Measurements from ENCODE around the gene TSC22D3.
A peak's percentile ranks its signal among the peaks of the same experiment; 100 is the strongest.

TSC22D3 gene

DNA sequence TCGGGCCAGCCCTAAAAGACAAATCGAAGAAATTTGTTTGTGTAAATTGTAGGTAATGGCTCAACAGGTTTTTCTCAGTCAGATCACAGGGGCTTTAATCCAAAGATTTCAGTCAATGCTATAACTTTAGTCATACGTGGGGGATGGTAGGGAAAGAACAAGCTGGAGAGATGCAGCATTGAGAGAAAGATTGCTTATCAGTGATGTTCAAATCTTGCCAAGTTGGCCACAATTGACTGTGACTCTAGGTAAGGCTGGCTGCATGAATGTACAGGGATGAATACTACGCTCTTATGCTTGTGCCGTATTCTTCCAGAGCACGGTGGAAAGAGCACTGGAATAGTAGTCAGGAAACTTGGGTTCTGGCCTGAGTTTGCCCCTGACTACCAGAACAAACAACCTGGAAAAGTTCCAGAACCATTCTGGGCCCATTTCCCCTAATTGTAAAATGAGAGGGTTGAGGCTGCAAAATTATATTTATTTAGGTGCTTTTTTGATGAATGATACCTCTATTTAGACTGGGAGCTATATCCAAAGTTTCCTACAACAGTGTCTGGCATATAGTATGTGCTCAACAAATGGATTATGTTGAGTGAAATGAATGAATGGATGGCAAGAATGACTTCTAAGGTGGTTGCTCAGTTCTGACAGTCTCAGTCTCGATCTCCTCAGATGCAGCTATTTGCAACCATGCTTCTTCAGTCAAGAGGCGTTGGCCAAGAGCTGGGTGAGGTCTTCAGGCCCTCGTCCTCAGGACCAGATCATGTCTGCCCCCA lies 44.4 kb downstream of the TSC22D3 start:
- DNase-seq (ENCODE audit: low spot score), result no peak

DNA sequence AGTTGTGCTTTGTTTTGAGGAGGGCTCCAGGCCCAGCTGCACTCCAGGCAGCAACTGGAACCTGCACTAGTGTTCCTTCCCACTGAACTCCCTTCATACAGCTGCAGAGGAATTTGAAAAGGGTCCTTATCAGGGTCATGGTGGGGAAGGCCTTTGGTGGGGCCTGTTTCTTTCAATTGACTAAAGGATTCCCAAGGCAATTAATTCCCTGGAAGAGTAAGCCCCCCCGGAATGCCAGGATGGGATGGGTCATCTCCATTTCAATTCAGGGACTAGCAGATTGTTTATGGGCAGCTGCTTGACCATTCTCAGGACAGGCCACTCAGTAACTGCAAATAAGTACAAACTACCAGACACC lies 45.3 kb downstream of the TSC22D3 start:
- no peak for DNase-seq (ENCODE audit: low spot score)

DNA sequence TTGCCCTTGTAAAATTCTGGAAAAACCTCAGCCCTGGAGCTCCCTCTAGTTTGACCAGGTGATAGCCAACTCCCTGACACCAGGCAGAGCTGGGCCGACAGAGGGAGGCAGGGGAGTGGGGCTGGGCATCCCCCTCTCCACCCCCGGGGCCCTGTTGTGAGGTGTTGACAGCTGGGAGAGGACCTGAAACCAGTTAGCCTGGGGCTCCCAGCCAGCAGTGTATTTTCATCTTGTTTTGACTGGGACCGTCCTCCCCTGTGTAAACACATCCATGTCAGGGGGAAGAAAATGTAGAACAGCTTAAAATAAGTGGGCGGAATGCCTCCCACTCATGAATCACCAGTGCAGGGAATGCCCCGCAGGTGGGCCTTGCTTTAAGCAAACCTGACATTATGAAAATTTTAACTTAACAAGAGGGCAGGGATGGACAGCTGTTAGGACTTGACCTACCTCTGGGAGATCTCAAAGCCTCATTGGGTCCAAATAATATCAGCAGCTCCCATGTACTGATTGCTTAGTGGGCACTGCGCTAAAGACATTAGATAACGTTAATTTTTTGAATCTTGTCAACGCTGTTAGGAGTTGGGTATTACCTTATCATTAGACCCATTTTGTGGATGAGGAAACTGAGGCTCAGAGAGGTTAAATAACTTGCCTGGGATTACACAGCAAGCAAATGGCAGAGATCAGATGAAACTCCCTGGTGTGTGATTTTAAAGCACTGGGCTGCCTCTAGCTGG lies 45.9 kb downstream of the TSC22D3 start:
- no peak for DNase-seq (ENCODE audit: low spot score)

DNA sequence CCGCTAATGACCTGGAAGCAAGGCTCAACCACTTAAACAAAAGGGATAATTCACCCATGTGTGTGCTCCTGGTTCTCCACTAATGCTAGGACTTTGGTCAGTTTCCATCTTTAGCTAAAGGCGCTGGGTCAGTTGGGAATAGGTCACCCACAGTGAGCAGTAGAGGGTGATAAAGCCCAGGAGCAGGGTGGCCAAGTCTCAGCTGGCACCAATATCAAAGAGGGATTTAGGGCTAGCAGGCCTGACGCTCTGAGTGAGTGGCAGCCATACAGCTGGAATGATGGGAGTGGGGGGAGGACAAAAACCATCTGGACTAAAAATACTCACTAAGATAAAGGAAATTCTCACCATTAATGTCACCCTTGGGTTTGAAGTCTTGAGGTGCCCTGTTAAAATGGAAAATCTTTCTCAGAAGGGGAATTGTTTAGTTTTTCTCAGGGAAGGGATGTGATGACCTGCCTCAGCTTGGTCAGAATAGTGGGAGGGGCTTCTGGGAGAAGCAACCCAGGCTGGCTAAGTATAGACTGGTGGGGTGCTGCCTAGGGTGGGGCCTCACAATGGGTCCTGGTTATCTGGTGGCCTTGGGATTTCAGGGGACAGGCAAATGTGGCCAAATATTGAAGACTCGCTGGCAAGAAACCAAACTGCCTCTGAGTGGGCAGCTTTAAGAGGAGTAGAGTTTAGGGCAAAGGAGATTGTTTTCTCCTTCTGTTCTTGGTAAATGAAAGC lies 47.1 kb downstream of the TSC22D3 start:
- no peak for DNase-seq (ENCODE audit: low spot score)

DNA sequence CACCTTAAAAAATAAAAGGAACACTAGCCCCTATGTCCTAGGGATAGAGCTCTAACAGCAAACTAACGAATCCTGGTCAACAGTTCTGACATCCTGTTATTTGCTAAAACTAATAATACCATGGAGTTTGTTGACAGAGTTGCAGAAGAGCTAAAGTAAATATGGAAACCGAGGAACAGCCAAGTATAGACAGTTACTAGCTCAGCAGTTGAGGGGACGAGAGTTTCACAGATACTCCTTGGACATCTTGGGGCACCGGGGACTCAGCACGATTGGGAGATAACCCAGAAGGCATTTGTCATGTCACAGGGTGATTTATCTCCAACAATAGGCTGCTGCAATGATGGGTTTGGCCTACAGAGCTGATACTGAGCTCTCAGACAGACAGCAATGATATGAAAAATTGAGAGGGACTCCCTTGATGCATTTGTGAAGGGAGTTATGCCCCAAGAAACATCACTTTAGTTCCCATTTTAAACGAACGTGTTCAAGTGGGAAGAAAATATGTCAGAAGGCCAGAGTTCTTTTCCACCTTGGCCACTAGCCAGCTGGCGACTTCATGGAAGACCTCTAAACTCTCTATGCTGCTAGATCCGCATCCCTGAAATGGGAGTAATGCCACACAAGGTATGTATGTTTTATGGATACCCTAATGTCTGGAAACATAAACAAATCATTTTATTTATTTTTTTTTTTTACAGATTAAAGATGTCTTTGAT lies 48.6 kb downstream of the TSC22D3 start:
- no peak for DNase-seq (ENCODE audit: low spot score)

DNA sequence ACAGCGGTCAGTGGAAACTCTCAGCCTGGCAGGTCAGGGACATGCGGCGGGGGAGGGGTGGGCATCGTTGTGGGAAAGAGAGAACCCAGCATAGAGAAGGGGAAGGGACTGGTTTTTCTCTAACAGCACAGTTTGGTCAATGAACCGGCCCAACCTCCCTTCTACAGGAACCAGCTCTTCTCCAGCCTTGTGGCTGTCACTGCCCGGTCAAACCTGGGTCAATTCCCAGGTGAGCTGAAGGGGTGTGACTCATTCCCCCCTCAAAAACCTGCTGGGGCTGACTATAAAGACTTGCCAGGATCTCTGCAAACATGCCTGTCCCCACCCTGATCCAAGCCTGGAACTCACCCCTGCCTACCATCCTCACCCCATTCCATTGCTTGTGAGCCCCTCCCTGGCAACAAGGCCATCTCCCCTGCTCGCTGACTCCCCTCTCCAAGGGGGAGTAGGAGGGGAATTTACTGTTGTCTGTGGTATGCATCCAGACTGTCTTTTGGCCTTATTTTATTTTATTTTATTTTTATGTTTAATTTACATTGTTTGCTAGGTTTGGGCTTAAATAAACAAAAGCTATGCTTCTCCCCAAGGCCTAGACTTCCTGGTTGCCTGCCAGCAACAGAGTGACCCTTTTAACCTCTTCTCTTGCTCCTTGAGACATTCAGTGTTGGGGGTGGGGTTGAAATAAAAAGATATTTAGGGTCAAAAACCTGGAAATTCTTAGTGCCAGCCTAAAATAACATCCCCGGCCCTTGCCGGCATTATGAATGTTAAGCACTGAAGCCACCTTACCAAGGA lies 49.6 kb downstream of the TSC22D3 start:
- DNase-seq (ENCODE audit: low spot score), result no peak

DNA sequence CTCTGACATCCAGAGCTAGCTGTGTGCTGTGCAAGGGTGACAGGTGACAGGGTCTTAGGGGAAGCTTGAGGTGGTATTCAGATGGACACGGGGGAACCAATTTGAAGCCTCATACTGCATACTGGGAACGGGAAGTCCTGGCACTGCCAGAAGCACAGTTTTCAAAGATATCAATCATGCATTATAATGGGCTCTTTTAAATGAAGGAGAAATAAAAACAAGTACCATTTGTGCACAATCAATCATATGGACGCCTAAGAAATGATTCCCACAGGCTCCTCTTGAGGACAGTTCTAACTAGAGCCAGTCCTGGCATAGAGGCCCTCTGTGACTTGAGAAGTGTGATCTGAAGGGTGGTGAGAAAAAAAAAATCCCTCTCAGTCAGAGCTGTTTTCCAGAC lies 50.9 kb downstream of the TSC22D3 start:
- no peak for DNase-seq (ENCODE audit: low spot score)

DNA sequence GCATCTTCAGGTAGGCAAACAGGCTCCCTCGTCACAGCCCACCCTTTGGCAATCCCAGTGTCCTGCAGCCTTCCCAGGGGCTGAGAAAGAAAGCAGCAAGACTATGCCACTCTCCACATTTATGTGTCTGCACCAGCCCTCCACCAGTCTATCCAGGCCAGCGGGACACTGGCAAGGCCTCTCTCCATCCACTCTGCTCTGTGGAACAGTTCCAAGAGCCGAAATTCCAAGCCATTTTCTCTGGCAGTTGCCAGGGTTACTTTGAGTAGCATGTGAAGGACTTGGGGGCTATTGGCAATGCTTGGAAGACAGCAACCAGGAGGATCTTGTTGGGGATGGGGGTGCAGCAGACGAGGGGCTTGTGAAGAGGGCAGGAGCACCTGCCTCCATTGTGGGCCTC lies 52.1 kb downstream of the TSC22D3 start:
- DNase-seq (ENCODE audit: low spot score), result no peak

DNA sequence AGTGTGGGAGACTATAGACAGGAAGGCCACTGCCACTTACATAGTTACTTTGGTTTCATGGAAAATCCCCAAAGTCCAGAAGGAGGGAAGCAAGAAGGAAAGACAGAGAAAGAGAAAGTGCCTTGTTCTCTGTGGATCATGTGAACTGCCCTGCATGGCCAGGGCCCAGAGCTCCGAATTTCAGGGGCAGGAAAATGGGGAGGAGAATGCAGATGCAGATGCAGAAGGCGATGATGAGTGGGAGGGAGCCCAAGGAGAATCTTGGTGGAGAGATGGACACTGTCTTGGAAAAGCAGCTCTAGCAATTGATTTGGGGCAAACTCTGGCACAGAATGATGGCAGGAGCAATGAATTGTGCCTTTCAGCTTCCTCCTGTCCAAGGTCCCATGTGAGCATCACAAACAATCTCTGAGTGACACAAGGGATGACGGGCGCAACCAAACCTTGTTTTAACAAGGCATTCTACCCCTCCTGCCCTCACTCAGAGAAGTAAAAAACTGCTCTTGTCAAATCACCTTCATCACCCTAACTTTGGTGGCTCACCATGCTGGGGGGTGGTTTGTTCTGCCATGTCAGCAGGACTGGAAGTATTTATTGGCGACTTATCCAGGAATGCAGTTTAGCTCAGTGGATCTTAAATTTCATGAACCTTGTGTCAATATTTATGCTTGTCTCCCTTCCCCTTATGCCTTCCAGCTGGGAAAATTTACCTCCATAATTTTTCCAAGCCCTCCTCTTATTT lies 53.5 kb downstream of the TSC22D3 start:
- DNase-seq (ENCODE audit: low spot score), result no peak

DNA sequence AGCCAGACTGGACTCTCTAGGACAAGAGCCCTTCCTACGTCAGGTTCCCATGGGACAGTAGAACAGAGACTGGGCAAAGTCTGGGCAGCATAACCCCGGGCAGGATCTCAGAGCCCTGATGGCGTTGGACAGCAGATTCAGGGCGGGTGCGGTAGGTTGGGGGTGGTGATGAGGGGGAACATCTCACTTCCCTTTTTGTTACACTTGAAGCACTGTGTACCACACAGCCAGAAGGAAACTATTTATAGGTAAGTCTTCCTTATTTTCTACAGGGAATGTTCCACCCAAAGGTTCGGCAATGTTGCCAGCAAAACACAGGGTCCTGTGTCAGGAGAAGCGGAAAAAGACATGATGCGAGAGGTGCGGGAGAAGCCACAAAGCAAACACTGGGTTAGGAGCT lies 54.3 kb downstream of the TSC22D3 start:
- DNase-seq (ENCODE audit: low spot score), result no peak

DNA sequence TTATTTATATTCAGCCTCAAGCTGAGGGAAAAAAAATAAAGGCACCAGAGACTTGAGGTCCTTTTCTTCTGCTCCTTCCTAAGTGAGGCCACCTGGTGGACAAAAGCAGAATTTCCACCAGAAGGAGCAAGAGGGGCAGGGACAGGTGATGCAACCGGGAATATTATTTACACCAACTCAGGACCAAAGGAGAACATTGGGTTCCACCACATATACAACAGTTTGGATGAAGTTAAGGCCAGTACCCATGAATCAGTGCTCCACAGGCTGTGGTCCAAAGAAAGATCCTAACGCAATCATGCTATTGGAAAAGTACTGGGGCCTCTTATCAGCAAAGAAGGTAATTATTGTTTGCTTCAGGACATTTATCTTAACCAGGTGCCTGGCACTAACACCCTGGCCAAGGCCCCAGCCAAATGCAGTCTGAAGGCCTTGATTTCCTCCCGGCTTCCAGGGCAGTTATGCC lies 57.4 kb downstream of the TSC22D3 start:
- DNase-seq (ENCODE audit: low spot score), result peak; percentile 64

DNA sequence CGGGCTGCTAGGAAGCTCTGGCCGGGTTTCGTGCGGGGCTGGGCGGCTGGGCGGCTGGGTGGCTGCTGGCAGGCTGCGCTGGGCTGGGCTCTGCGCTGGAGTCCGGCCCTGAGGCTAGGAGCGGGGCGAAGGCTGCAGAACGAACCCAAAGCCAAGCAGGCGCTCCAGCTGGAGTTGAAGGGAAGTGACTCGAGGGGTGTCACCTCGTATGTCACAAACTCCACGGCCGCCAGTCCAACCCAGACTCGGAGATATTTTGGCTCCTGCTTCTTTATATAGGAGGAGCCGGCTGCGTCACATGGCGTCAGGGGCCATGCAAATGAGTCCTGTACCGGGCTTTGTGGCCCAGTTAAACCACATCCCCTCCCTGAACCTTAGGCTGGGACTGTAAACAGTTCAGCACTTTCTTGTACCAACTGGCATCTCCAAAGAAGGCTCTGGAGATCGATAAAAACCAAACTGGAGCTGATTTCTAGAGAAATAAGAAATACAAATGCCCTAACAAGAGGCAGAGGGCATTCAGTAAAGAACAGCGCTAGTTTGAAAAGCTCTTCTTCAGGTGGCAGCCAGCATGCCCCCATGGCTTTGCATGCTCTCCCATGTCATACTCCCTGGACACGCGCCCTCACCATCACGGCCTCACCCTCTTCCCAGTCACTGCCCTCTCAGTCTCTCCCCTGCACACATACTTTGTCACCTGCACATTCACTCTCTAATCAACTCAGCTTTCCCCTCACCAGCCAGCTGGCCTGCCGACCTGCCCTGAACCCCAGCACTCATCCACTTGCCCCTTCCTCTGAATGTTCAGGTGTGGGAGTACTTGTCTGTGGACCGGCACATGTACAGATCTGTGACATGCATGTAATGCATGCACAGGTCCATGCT lies 58.5 kb downstream of the TSC22D3 start:
- DNase-seq (ENCODE audit: low spot score), result peak; percentile 68

DNA sequence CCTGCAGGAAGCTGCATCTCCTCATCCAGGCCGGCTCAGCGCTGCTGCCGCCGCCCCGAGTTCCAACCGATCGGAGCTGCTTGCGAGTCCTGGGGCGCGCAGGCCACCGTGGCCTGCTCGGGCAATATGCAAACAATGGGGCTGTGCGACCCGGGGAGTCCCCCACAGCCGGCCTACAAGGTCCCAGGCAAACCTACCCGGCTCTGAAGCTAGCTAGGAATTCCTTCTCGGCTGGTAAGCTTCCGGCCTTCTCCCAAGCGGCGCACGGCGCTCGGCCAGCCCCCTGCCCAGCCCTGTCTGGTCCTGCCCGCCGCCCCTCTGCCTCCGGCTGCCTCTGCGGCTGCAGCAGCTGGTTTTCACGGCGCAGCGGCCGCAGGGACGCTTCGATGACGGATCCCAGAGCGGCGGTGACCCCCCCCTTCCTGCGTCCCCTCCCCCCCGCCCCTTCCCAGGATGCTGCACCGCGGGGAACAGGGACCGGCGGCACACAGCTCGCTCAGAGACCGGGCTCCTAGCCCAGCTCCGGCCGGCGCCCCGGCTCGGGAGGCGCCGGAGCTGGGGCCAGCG lies 59.4 kb downstream of the TSC22D3 start:
- DNase-seq (ENCODE audit: low spot score), result peak; percentile 47

DNA sequence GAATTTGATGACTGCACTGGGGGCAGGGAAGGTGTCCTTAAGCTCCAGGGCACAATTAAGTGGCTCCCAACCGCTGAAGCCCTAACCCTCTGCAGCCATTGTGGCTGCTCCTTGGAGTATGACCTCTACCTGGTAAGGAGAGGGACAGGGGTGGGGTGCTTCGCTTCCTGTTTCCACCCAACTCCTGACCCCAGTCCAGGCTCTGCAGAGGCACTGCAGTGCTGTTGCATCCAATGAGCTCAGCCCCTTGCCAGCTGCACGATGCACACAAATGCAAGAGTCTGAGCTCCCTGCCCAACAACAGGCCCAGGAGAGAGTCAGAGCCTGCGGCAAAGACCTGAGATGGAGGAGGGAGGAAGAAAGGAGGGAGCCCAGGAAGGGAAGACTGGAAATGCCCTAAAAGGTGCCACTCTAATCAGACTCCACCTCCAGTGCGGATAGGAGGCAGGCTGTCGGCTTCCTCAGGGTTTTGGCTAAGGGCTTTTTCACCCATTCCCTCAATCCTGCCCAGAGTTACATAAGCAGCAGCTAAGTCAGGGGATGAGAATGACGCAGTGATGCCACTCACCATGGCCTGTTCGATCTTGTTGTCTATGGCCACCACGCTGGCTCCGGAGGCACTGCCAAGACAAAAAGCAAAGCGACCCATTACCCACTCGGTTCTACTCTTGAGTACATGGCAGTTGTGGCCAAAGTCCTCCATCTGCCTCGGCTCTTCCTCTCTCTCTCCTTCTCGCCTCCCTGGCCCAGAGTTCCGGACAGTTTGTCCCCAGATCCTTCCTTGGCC lies 60.1 kb downstream of the TSC22D3 start:
- peak; percentile 24 for DNase-seq (ENCODE audit: low spot score)

DNA sequence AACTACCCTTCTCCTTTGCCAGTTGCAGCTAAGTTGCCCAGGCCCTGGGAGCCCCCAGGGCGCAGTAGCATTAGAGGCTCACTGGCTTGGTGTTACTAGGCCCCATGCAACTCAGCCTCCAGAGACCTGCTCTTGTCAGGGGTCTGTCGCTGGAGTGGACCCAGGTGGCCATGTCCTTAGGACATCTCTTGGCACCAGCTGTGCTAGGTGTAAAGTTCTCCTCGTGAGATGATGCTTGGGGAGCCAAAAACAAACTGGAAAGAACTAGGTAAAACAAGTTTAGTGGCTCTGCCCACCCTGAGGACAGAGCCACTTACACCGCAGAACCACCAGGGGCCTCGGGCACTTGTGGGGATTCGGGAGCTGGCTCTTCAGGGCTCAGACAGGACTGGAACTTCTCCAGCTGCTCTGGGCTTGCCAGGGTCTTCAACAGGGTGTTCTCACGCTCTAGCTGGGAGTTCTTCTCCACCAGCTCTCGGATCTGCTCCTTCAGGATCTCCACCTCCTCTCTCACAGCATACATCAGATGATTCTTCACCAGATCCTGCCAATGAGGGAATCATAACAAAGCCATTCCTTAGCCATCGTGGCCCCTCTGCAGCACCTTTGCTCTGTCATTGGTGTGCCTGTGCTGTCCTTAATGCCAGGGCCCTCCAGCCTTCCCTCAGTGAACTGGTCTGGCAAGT lies 61.2 kb downstream of the TSC22D3 start:
- DNase-seq (ENCODE audit: low spot score), result no peak

DNA sequence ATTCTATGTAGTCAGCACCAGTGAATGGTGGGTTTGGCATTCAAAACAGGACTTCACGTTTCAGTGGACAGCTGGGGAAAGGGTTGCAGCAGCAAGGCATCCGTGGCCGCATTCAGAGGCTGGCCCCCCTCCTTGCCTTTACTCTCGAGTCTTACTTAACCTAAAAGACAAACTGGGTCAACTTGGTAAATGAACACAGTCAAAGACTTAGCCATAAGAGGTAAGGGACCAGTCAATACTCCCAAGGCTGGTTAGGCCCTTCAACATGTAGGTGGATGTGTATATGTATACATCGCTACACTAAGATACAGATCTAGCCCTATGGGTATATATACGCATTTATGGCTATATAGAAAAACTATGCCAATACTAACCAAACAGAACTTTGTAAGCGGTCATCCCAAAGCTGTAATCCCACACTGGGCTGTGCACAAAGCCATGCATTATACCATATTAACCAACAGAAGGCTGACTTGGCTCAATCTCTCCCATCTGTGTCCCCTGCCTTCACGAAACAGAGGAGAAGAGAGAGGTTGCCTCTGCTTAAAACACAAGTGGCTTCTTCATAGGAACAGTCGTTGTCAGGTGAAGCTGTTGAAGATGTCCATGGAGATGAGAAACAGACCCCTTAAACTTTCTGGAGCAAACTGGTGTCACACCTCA lies 61.9 kb downstream of the TSC22D3 start:
- no peak for DNase-seq (ENCODE audit: low spot score)

DNA sequence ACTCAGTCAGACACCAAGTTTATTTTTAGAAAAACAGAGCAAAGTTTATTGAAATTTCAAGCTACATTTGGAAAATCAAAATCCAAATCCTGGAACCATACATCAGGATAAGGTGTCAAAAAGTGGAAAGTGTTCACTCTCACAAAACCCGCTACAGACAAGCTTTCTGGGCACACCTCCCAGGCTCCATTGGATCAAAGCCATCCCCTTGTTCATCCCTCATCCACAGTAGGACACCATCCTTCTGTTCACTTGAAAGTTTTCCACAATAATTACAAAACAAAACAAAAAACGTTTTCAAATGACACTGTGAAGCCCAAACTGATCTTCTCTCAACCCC lies 62.4 kb downstream of the TSC22D3 start:
- DNase-seq (ENCODE audit: low spot score), result no peak
